Fibroblast of the conjunctiva (primary cell): Measurements from ENCODE around the gene BCL11A.

Experiments used
- DNase-seq: peaks from one replicate; pipeline ENCODE4 v3.0.0-alpha.2; 2010; ENCODE audit warnings: low read depth

Gene BCL11A

DNA sequence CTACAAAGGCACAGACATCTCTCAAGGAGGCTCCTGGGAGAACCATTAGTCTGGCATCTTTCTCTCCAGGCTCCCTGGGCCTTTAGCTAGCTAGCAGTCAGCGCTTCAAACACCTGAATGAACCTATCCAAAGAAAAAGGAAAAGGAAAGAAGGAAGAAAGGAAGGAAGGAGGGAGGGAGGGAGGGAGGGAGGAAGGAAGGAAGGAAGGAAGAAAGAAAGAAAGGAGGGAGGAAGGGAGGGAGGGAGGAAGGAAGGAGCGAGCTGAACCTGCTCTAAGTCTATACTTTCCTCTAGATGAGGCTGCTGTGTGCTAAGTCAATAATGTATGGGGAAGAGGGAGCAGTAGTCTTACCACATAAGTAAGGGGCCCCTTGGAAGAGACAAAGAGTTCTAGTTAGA lies 5.1 kb upstream of the BCL11A start:
- DNase-seq: no peak

DNA sequence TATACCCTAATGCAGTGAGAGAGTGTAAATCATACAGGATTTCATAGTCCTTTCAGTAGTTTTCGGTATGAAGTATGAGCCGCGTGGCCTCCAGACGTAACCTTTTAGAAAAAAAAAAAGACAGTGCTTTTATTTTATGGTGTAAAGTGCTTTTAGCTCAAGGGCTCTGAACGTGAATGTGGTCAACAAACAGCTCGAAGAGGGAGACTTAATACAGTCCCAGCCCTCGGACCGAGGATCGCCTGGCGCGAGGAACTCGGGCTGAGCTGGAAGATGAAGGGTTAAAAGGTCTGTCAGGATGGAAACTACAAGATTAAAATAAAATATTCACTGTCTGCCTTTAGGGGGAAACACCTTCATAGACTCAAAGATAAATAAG lies 4.0 kb upstream of the BCL11A start:
- no peak for DNase-seq

DNA sequence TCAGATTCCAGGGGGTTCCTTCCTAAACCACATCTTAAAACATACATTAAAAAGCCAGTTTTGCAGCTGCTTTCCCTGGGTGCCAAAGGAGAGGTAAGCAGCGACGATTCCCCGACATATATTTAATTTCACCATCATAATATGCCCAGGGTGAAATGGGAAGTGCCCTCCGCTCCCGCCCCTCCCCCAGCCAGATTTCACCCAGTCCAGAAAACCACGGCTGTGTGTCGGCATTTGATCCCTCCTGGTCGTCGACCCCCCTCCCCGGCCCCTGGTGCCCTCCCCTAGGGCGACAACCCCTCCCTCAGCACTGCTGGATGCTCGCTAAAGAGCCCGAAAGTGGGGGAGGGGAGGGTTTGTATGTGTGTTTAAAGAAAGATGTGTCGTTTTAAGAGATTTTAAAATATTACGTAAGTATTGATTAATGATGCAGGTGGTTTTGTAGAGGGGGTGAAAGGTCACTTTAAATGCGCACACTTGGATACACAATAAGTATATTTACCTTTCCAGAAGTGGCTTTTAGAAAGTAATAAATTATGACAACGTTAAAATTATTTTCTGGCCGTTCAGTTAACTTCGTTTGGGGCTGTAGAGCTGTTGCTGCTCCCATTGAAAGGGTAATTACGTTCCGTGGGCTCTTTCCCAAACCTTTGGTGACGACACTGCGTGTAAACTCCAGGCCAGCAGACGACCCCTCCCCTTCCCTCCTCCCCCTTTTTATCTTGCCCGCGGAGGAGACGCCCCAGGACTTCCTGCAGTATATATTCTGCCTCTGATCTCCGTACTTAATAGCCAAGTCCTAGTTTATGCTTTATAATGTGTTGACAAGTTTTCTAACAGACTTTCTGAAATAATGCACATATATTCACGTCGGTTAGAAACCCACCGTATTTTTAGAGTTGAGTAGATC lies 3.4 kb upstream of the BCL11A start:
- DNase-seq: no peak

DNA sequence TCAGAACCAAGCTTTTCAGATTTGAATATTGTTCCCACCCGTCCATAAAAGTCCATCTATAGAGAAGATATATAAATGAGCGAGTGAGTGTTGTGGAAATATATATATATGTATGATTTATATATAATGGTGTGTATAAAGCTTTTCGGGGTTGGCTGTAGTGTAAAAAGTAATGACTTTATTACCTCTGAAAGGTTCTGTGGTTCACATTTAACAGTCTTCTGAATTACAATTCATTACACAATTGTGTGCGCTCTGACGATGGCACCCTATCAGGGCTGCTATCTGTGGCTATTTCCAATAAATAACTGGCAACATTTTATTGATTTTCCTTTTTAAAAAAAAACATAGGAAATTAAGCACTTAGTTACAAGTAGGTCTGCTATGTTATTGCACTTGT lies 2.7 kb upstream of the BCL11A start:
- no peak for DNase-seq

DNA sequence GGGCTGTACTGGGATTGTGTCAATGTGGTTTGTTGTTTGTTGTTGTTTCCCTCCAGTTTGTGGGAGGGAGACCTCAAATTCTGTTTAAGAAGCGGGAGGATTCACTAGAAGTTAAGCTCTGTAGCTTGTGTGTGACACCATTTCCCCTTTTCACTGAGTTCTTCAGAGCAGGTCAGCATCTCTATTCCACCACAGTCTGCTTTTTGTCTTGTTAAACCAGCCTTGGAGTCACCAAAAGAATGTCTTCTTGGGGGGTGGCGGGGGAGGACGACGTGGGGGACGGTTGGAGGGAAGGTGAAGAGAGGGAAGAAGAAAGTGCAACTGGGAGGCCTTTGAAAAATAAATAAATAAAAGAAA lies 2.3 kb upstream of the BCL11A start:
- no peak for DNase-seq

DNA sequence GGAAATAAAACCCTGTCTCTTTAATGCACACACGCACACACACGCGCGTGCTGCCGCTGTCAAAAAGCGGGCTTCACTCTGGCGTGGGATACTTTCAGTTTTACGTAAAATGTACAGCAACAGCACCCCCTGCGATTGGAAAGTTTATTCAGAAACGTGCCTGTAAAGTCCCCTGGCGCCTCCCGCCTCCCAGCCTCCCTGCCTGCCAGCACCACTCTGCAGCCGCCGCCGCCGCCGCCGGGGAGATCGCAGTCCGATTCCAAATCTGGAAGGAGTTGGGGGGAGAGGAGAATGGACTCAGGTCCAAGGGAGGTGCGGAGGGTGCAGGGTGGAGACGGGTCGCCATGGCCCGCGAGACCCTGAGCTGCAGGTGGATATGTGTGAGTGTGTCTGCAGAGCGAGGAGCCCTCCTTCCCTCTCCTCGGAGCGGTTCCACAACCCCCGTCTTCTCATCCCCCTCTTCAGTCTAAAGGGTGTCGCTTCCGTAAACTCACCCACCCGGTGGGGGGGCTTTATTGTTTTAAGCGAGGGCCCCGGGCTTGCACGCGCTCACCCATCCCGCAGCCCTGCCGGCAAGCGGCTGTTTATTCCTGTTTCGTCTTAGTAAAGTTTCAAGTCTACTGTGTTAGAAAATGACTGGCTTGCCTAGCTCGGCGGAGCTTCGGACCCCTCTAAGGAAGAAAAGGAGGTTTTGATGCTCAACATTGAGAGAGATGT lies 1.8 kb upstream of the BCL11A start:
- DNase-seq: peak; percentile 43

DNA sequence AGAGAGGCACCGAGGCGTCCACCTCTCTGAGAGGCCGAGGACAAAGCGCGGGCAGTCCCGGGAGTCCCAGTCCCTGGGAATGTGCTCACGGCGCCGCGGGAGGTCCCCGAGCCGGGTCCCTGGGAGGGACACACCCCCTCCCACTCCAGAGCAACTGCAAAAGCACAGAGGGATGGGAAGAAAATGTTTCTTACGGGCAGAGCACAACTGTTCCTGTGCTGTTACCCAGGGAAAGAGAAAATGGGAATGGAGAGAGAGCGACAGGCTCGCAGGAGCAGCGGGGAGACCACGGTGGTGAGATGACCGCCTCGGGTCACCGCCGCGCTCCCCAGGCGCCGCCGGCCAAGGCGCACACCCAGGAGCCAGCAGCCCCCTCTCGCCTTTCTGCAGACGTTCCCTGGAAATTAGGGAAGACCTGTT lies 1.2 kb upstream of the BCL11A start:
- DNase-seq: no peak

DNA sequence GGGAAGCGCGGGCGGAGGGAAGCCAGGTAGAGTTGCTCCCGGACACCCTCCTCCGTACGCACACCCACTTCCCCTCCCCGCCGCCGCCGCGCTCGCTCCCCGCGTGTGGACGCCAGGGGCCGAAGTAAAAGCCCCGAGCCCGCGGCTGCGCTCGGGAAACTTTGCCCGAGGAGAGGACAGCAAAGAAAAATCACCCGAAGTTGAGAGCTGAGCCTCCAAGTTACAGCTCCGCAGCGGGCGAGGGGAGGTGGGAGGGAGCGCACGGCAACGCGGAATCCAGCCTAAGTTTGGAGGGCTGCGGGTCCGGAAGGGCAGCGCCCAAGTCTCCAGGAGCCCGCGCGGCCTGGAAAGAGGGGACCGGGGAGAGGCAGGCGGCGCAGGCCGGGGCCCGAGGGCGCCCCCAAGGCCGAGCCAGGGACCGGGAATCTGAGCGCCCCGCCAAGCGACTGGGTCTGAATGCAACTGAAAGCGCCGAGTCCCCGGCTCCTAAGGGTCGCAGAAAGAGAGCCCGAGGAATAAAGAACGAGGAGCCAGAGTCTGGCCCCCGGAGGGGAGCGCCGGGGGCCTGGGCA lies 706 bp upstream of the BCL11A start:
- no peak for DNase-seq

DNA sequence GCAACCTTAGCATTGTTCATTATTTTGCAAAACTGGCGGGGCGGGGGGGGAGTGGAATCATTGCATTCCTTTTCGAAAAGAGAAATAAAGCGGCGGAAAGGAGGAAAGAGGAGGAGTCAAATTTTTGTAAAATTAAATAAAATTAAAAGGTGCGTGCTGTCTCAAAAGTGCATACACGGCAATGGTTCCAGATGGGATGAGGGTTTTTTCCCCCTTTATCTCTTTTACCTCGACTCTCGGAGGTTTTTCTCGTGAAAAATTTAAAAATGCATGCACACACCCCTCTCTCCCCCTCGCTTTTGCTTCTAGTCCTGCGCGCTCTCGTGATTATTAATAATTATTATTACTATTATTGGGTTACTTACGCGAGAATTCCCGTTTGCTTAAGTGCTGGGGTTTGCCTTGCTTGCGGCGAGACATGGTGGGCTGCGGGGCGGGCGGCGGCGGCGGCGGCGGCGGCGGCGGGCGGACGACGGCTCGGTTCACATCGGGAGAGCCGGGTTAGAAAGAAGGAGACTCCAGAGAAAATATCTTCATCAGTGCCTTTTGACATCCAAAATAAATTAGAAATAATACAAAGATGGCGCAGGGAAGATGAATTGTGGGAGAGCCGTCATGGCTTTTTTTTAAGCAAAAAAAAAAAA lies 481 bp downstream of the BCL11A start:
- no peak for DNase-seq

DNA sequence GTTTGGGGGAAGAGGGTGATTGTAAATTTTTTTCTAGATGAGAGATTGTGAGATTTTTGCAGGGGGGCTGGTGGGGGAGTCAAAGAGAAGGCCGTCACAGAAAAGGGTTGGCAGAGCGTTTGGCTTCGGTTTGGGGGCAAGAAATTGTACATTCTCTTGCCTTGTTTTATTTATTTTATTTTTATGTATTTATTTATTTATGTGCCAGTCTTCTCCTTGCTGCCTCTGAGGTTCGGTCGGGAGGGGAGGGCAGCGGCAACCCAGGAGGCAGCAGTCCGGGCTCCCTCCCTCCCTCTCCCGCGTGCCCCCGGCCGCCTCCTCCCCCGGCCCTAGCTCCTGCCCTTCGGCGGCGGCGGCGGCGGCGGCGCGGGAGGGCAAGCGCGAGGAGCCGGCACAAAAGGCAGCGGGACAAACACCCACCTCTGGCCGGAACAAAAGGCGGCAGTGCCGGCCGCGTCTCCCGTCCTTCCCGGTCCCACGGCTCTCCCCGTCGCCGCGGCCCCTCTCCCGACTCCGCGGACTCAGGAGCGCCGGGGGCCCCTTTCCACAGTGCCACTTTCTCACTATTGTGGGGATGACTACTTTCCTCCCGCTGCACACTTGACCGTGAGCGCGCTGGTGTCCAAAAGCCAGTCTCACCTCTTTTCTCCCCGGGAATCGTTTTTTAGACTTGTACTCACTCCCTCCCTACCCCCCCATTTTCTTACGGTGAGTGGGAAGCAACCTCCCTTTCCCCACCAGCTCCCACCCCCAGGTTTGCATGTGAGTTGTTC lies 1.2 kb downstream of the BCL11A start:
- no peak for DNase-seq

DNA sequence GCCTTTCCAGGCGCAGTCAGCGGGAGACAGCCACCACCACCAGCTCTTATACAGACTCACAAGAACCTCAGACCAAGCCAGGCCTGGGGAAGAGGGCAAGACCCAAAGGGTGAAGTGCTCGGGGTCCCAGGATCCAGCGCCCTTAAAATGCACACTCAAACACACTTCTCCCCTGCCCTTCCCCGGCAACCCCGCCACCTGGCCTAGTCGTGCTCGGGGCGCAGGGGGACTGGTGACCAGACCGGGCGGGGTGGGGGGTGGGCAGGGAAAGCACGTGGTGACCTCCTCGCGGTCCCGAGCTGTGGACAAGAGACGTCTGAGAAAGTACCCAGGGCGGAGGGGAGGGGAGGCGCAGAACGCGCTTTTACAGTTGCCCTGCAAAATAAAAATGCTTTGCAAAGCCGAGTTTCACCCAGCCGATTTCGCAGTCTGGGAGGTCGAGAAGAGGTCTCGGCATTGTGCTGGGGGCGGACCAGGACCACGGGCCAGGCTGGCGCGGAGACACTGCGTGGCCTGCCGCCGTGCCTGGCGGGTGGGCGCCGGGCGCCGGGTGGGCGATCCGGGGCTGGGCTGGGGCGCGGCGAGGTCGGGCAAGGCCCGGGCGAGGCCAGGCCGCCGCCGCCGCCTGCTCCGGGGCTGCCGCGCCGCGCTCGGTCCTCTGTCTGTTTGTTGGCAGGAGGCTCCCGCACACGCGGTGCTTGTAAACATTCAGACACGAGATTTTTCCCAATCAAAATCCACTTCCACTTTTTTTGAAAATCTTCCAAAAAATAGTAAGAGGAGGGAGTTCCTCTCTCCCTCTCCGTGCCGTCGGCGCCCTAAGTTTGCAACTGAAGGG lies 2.0 kb downstream of the BCL11A start:
- no peak for DNase-seq

DNA sequence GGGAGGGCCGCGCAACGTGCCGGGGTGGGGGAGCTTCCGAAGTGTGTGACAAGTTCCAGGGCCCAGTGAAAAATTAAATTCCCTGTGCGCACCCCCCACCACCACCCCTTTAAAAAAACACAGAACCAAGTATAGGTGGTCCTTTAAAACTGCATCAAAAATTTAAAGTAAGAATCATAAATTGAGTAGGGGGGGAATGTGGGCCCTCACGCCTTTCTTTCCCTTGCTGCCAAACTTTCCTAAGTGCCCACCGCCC lies 2.5 kb downstream of the BCL11A start:
- DNase-seq: no peak

DNA sequence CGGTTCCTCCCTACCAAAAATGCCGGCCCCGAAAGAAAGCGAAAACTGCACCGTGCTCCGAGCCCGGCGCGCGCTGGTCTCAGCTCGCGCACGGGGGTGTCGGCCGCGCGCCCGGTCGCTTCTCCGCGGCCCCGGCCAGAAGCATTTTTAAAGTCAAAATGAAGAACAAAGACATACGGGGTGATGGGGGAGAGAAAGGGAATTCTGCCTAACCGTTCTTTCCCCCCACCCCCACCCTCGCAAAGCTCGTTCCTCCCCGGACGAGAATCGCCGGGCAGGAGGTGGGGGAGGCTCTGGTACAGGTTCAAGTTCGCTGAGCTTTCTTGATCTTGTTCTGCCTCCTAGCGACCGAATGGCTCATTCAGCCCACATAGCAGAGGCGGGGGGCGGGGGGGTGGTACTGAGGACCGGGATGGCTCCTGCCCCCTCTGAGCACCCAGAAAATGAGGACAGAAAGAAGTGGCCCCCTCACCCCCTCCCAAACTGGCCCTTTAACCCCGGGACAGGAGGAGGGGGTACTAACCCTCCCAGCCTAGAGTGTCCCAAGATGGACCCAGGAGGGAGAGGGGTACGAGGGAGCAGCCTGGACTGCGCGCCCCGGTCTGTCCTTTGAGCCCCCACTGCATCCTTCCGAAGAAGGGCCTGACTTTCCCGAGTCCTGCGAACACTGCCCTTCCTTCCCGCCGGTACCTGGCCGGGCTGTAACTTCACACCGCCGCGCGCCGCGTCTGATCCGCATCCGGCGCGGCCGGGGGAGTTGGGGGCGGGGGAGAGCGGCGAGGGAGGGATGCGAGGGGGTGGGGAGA lies 3.1 kb downstream of the BCL11A start:
- DNase-seq: peak; percentile 84

DNA sequence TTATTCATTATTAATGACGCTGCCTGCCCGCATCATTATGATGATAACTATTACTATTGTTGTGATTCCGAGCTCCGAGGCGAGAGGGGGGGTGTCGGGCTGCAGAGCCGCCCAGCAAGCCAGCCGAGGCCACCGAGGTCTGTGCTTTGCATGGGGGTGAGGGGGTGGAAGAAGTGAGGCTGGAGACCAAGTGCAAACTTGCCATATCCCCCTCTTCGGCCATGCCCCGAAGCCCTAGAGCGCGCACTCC lies 3.6 kb downstream of the BCL11A start:
- no peak for DNase-seq

DNA sequence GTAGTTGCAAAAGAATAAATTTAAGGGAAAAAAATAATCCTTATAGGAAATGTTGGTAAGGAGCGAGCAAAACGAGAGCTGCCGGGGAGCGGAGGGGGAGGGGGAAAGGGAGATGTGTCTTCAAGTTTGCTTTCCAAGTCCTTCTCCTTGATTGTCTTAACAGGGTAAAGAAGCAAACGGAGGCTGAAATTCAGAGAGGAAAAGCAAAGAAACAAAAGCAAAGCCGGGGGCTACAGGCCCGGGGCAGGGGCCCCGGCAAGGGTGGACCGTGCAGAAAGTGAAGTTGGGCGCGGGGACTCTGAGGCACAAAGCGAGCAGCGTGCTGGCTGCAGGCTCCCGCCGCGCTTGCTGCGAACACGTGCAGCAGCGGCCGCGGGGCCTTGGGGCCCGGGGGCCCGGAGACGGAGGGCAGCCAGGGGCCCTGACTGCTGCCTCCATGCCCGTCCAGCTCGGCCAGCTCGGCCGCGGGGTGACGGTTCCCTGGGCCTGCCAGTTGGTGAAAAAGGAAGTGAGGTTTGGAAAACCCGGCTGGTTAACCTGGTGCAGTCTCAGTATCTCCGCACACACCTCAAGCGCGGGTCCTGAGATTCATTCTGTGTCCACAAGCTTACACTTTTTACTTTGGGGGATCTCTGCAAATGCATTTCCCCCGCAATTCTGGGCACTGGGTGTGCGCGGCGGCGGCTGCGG lies 4.1 kb downstream of the BCL11A start:
- DNase-seq: no peak

DNA sequence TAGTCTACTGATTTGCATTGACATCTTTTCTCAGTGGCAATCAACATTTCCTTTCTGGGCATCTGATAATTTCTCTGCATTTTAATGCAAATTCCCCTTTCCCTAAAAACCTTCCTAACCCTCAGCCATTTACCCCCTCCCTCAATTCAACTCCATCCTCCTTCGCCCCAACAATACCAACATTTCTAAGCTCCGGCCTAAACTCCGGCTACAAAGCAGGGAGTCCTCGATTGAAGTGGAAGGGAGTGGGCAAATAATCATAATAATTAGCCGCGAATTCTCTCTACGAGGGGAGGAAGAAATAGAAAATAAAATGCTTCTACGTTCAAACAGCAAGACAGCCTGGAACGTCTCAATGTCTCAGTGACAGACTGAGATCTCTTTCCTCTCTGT lies 4.6 kb downstream of the BCL11A start:
- DNase-seq: no peak

DNA sequence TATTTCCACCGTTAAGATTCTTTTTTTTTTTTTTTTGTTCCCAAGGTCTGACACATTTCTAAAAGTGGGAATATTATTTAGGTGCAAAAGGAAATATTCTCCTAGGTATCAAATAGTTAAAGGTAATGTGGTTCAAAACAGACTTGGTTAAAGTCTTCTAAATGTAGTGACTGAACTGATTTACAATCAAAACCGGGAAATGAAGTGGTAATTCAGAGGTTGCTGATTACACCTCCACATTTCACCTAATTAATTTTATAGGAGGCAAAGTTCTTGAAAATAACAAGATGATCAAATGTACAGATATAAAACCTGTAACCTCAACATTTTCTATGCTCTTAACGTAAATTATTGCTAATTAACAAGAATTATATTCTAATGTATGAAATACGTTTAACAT lies 5.1 kb downstream of the BCL11A start:
- DNase-seq: no peak

DNA sequence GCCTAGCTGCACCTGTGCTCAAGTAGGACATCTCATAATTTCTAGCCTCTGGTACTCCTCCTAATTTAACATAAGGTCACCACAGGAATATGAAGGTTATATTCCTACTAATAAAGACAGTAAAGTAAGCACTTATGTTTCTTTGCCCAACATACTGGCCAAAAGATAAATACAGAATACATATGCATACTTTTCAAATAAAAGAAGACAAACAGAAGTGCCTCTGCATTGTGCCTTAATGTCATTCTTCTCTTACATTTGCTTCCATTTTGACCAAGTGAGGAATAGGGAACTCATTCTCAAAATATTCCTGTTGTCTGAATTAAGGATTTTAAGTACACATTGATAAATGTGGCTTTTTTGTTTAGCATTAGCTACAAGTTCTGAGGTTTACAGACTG lies 5.6 kb downstream of the BCL11A start:
- DNase-seq: no peak

DNA sequence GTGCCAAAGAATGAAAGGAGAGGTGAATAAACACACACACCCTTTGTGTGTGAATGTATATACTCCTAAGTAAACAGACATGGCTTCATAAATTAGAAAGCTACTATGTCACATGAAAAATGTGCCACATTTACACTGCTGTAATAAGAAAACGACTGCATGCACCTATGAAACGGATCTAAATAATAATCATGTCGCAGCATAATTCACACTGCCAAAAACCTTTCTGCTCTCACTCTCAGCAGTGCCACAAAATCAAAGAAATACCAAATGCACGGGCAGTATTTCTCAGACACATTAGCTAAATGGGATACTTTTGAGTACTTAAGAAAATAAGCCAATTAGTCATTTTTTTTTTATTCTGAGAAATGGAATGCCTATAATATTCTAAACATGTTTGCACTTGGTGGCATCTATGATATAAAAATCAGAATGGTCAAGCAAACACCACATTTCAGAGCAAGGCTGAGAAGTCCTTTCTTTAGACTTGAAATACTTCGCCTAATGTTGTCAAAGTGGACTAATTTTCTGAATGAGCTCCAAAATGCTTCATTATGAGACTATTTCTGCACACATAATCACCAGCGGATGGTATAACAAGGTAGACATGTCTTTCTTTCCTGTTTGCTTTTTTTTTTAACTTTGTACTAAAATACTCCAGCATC lies 6.6 kb downstream of the BCL11A start:
- DNase-seq: no peak
